Stimulated activated effector memory CD8-positive, alpha-beta T cell treated with anti-CD3 and anti-CD28 coated beads, Interleukin-12 subunit alpha, Interleukin-12 subunit beta, amount 100 ng/mL, for 72 hours (primary cell): ENCODE results near the gene TRAPPC11.
A peak's percentile ranks its signal among the peaks of the same experiment; 100 is the strongest.

Experiments
- ATAC-seq: fragments of 150-1000 bp; cut with Tn5 transposase; 2 replicates; pipeline ENCODE4 v1.10.0; 2021
- DNase-seq, 2 donors: peaks; one replicate each; pipeline ENCODE4 v3.0.0; 2021 to 2022; ENCODE audit warnings: low spot score in 2 of 2
- H3K27ac Mint-ChIP-seq: one replicate; pipeline ENCODE4 v1.8.0; 2022; ENCODE audit warnings: mild to moderate bottlenecking, mixed read lengths
- H3K36me3 Mint-ChIP-seq: one replicate; pipeline ENCODE4 v1.8.0; 2022; ENCODE audit warnings: mild to moderate bottlenecking, mixed read lengths
- H3K4me1 Mint-ChIP-seq: one replicate; pipeline ENCODE4 v1.8.0; 2022; ENCODE audit warnings: mixed read lengths
- H3K4me3 Mint-ChIP-seq: one replicate; pipeline ENCODE4 v1.8.0; 2022; ENCODE audit warnings: mild to moderate bottlenecking, mixed read lengths
- H3K9me3 Mint-ChIP-seq: one replicate; pipeline ENCODE4 v1.8.0; 2022; ENCODE audit warnings: mixed read lengths

TRAPPC11 gene

DNA sequence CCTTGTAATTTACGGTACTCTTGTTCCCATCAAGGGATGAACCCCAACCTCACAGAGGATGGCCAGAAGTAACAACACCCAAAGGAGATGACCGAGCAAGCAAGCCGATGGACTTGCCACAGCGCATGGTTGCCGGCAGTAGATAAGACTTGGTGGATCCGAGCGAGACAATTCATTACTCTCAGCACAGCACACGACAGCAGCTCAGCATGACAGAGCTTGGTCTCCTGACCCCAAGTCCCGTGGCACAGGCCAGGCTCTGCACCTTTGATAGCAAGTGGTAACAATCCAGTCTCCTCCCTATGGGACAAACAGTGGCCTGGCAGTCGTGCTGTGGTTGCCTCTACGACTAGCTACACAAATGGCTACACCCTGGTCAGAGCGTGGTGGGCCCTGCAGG, 26.4 kb upstream of the TRAPPC11 start:
- no peaks in the 10 kb centered on the region for H3K9me3 Mint-ChIP-seq
- peak overlapping the region; percentile 13 for H3K27ac Mint-ChIP-seq
- DNase-seq, result no peak
- H3K4me3 Mint-ChIP-seq, result no peak overlapping the region
- ATAC-seq, result no peak
- no peaks in the 10 kb centered on the region for H3K36me3 Mint-ChIP-seq
- H3K4me1 Mint-ChIP-seq, result peaks cover 12% of the 10 kb centered on the region

DNA sequence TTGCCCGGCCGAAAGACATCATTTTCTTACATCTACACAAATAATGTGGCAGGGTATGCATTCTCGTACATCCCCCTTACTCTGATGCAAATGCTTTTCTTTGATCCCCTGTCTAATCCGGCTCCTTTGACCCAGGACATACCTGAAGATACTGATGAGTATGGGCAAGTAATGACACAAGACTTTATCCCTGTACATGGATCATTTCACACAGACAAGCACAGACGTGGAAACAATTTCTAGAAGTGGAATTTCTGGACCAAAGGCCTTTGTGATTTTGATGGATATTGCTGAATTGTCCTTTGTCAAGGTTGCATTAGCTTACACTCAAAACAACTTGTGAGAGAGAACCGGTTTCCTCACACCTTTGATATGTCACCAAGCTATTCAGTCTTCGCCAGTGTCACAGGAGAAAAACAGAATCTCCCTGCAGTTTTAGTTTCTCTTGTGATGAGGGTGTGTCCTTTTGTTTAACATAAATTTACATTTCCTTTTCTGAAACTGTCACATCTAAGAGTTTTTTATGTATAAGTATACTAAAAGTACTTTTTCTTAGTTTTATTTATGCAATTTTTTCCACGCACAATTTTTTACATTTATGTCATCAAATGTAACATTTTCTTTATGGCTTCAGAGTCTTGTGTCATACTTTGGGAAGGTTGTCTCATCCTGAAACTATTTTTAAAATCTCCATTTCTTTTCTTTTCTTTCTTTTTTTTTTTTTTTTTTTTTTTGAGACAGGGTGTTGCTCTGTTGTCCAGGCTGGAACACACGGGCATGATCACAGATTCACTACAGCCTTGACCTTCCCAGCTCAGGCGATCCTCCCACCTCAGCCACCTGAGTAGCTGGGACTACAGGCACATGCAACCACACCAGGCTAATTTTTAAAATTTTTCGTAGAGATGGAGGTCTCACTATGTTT, 25.4 kb upstream of the TRAPPC11 start:
- ATAC-seq, result no peak
- no peak overlapping the region for H3K4me3 Mint-ChIP-seq
- H3K27ac Mint-ChIP-seq, result no peak overlapping the region

DNA sequence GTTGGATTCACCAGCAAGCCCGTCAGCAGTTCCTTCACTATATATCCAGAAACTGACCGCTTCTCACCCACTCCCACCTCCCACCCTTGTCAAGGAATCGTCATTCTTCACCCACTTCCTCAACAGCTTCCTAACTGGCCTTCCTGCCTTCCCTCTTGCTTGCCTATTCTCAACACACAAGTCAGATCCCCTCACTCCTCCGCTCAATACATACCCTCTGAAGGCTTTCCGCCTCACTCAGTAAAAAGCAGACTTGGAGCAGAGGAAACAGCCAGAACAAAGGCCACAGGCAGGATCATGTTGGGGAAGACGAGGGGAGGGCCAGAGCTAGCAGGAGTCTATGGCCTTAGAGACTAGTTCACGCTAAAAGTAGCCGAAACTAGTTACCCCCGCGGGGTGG, 23.8 kb upstream of the TRAPPC11 start:
- ATAC-seq (no peak), DNase-seq (no peak)
- no peak overlapping the region for H3K4me3 Mint-ChIP-seq
- no peaks in the 10 kb centered on the region for H3K36me3 Mint-ChIP-seq
- H3K9me3 Mint-ChIP-seq, result no peaks in the 10 kb centered on the region
- H3K27ac Mint-ChIP-seq, result no peak overlapping the region
- peaks cover 12% of the 10 kb centered on the region for H3K4me1 Mint-ChIP-seq

More for the DNA sequence above, 25.4 kb upstream of the TRAPPC11 start:
- H3K4me1 Mint-ChIP-seq, result peaks cover 12% of the 10 kb centered on the region
- no peak for DNase-seq
- no peaks in the 10 kb centered on the region for H3K36me3 Mint-ChIP-seq
- H3K9me3 Mint-ChIP-seq, result no peaks in the 10 kb centered on the region

DNA sequence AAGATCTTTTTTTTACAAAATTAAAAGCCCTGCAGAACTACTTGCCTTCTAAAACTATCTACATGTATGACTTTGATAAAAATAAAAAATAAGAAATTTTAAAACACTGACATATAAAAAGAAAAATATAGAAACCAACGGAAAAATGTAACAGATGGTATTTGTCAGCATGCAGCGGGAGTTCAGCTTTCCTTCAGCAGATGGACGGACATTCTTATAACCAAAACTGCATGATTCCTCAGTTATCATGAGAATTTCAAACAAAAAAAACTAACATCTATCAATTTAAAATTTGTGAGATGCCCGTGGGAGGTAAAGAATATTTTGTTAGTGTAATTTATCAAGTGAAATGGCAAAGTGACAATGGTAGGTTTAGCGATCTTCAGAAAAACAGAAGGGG, 23.4 kb upstream of the TRAPPC11 start:
- DNase-seq, result no peak
- H3K36me3 Mint-ChIP-seq, result no peaks in the 10 kb centered on the region
- H3K27ac Mint-ChIP-seq, result no peak overlapping the region
- no peaks in the 10 kb centered on the region for H3K9me3 Mint-ChIP-seq
- H3K4me3 Mint-ChIP-seq, result no peak overlapping the region
- no peak for ATAC-seq
- H3K4me1 Mint-ChIP-seq, result peaks cover 12% of the 10 kb centered on the region

DNA sequence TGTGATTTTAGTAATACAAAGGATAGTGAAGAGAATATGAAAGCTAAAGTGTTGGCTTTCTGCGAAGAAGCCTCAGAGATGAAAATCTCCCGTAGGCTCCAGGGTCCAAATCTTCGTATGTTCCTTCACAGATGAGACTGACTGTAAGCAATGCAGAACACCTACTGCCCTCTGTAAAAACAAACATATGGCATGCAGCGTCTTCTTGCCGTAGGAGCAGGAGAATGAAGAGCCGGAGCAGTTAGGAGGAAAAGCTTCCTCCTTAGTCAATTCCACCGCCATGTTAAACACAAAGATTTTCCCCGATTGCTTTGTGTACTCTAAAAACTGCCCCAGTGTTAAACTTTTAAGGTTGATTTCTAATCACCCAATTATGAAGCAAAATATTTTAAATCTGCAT, 22.6 kb upstream of the TRAPPC11 start:
- DNase-seq (no peak), ATAC-seq (no peak)
- H3K4me3 Mint-ChIP-seq, result no peak overlapping the region
- H3K36me3 Mint-ChIP-seq, result peaks cover 5% of the 10 kb centered on the region
- no peaks in the 10 kb centered on the region for H3K9me3 Mint-ChIP-seq
- peaks cover 12% of the 10 kb centered on the region for H3K4me1 Mint-ChIP-seq
- H3K27ac Mint-ChIP-seq, result no peak overlapping the region

DNA sequence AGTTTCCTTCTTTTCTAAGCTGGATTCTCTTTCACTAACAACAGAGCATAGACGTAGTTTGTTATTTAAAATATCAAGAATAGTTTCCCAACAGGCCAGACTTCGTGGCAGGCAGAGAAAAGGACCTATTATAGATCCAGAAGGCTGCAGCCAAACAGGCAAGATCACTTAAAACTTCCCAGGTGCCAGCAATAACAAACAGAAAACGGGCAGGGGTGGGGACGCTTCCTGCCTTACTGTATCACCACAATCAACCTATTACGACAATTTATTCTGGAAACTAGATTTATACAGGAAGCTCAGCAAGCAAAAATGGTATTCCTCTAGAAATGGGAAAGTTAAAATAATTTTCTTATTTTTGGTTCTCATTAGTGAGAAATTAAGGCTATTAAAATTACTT, 22.2 kb upstream of the TRAPPC11 start:
- DNase-seq (no peak), ATAC-seq (no peak)
- Mint-ChIP-seq H3K9me3 (no peaks in the 10 kb centered on the region), H3K36me3 (peaks cover 10% of the 10 kb centered on the region), H3K27ac (no peak overlapping the region), H3K4me1 (peaks cover 12% of the 10 kb centered on the region), H3K4me3 (peak overlapping the region; percentile 4)

DNA sequence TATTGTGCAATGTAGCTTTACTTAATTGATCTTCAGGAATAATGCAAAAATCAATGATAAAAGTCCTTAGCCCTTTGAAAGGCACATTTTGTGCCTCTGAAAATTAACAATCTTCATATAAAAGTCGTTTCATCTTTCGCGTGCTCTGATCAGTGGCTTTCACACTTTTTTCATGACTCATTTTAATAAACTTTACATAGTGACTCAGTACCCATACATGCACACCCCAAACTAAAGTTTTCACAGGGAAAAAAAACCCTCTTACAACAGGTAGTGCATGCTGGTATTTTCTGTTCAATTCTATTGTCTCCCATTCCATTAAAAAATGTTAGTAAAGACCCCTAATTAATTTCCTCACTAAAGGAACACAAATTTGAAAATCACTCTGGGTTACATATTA, 21.6 kb upstream of the TRAPPC11 start:
- no peak overlapping the region for H3K27ac Mint-ChIP-seq
- H3K4me1 Mint-ChIP-seq, result peaks cover 12% of the 10 kb centered on the region
- peaks cover 15% of the 10 kb centered on the region for H3K36me3 Mint-ChIP-seq
- DNase-seq (no peak), ATAC-seq (peak; percentile 89)
- H3K9me3 Mint-ChIP-seq, result no peaks in the 10 kb centered on the region
- peak overlapping the region; percentile 4 for H3K4me3 Mint-ChIP-seq

DNA sequence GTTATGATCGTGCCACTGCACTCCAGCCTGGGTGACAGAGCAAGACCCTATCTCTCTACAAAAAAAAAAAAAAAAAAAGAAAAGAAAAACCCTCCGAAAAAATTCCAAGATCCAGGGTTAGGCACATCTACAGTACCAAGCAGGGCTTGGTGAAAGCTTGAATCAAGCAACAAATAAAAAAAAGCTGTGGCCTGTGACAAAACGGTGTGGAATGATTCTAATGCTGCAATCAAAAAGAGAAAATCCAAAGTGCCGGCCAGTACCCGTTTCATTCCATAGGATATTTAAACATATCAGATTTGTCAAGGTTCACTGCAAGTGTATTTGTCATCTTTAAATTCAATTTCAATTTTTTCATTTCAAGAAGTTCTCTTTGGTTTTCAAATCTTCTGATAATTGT, 20.7 kb upstream of the TRAPPC11 start:
- no peak for DNase-seq
- no peak overlapping the region for H3K4me3 Mint-ChIP-seq
- peaks cover 25% of the 10 kb centered on the region for H3K36me3 Mint-ChIP-seq
- peaks cover 12% of the 10 kb centered on the region for H3K4me1 Mint-ChIP-seq
- no peaks in the 10 kb centered on the region for H3K9me3 Mint-ChIP-seq
- no peak for ATAC-seq
- no peak overlapping the region for H3K27ac Mint-ChIP-seq

DNA sequence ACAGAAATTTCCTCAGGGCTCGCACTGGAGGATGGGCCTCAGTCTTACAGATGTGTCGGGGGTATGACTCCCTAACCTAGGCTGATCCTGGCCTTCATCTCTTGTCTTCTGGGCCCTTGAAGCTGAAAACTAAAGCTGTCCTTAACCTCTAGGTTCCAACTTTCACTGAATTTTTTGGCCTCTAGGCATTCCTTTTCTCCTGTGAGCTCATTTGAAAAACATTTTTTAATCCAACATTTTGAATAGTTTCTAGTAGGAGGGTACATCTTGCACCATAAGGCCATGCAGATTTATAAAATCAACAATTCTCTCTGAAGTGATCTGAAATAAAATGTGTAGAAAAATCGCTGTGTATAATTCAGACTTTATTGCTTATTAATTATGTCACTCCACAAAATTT, 19.8 kb upstream of the TRAPPC11 start:
- Mint-ChIP-seq H3K4me3 (no peak overlapping the region), H3K36me3 (peaks cover 33% of the 10 kb centered on the region), H3K4me1 (peaks cover 12% of the 10 kb centered on the region), H3K27ac (no peak overlapping the region), H3K9me3 (no peaks in the 10 kb centered on the region)
- no peak for DNase-seq
- no peak for ATAC-seq

DNA sequence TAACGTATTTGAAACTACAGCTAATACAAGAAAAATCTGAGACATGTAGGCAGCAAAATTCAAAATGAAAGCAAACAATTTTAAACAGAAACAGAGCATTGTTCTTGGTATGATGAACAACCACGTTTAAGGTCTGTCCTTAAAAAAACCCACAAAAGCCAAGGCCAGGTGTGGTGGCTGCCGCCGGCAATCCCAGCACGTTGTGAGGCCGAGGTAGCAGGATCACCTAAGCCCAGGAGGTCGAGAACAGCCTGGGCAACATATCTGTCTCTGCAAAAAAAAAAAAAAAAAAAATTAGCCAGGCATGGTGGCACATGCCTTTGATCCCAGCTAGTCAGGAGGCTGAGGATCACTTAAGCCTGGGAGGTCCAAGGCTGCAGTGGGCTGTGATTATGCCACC, 13.8 kb upstream of the TRAPPC11 start:
- Mint-ChIP-seq H3K4me1 (no peaks in the 10 kb centered on the region), H3K36me3 (peaks cover 94% of the 10 kb centered on the region)
- ATAC-seq, result no peak

DNA sequence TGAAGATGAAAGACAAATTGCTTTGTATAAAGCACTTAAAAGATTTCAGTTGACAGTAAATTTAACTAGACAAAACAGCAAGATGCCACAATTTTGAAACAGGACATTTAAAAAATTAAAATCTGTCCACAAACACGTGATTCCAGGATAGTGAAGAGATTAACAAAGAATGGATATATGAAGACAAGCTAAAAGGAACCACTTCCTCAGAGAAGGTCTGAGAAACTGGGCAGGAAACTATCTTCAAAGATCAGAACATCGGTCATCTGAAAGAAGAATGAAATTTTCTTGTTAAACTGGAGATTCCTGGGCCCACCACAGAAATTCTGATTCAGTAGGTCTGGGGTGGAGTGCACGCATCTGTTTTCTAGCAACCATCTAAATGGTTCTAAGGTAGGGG, 1.5 kb upstream of the TRAPPC11 start:
- ATAC-seq (no peak), DNase-seq (no peak)
- Mint-ChIP-seq H3K4me1 (peaks cover 28% of the 10 kb centered on the region), H3K36me3 (peaks cover 39% of the 10 kb centered on the region), H3K27ac (peak overlapping the region; percentile 95), H3K4me3 (peak overlapping the region; percentile 75), H3K9me3 (no peaks in the 10 kb centered on the region)

More for the DNA sequence above, 13.8 kb upstream of the TRAPPC11 start:
- no peaks in the 10 kb centered on the region for H3K9me3 Mint-ChIP-seq
- H3K27ac Mint-ChIP-seq, result no peak overlapping the region
- DNase-seq, result no peak
- H3K4me3 Mint-ChIP-seq, result no peak overlapping the region

DNA sequence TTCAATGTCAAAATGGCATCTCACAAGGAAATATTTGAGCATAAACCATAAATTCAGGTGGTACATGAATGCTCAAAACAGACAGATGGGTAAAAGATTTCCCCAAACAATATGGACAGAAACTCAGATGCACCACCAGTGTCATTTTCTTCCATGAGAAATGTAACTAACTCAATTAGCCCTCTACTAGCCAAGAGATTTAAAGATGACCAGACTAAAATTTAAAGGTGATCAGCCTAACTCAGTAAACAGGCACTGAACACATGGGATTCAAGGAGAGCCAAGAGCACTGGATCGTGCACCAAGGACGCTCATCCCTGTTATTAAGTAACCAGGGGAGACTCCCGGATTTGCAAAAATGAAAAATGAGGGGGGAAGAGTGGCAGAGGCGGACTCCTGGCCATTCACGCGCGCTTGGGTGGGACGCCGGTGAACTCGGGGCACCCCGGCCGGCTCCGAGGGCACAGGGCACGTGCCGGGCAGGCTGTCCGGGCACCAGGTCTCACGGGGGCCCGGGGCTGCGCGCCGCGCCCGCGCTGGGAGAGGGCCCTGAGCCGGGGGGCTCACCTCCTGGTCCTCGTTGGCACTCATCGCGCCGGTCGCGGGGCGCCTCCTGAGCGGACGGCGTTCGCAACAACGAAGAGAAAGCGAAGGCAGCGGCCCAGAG, 598 bp upstream of the TRAPPC11 start:
- peak overlapping the region; percentile 95 for H3K27ac Mint-ChIP-seq
- no peak for ATAC-seq
- peak; percentile 28 to 74 for DNase-seq
- peak overlapping the region; percentile 75 for H3K4me3 Mint-ChIP-seq
- H3K4me1 Mint-ChIP-seq, result peaks cover 28% of the 10 kb centered on the region
- no peaks in the 10 kb centered on the region for H3K9me3 Mint-ChIP-seq
- H3K36me3 Mint-ChIP-seq, result peaks cover 30% of the 10 kb centered on the region

DNA sequence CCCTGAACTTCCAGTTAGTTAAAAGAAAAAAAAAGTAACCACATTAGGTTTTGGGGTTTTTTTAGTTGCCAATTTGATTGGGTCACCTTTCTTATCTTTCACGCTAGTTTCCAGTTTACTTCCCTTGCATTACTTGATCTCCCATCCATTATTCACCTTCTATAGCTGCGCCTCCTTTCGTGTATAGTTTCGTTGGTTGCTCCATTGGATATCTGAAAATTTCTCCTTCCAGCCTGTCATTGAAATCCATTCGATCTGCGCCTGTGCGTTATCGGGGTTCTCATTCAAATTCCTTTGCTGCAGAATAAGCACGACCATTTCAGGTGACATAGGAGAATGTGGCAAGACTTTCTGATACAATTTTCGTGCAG, 764 bp downstream of the TRAPPC11 start:
- DNase-seq, result no peak
- Mint-ChIP-seq H3K36me3 (peaks cover 20% of the 10 kb centered on the region), H3K27ac (peak overlapping the region; percentile 95), H3K9me3 (no peaks in the 10 kb centered on the region), H3K4me3 (peak overlapping the region; percentile 75), H3K4me1 (peaks cover 34% of the 10 kb centered on the region)
- ATAC-seq, result no peak

DNA sequence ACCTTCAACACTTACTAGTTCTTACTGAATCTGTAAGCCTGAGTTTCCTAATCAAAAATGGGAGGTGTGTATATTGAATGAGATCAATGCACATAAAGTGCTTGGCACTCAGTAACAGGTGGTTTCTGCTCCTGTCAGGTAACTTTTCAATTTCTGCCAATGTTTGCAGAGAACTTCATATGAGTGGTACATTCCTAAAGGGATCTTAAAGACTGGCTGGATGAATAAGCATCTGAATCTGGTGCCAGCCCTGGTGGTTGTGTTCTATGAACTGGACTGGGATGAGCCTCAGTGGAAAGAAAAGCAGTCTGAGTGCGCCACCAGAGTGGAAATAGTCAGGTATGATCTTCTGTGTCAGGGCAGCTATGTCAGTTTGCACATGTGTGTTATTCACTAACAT, 7.0 kb downstream of the TRAPPC11 start:
- Mint-ChIP-seq H3K4me1 (peaks cover 12% of the 10 kb centered on the region), H3K4me3 (no peak overlapping the region), H3K27ac (no peak overlapping the region), H3K9me3 (no peaks in the 10 kb centered on the region), H3K36me3 (peaks cover 66% of the 10 kb centered on the region)
- no peak for ATAC-seq
- DNase-seq, result no peak

DNA sequence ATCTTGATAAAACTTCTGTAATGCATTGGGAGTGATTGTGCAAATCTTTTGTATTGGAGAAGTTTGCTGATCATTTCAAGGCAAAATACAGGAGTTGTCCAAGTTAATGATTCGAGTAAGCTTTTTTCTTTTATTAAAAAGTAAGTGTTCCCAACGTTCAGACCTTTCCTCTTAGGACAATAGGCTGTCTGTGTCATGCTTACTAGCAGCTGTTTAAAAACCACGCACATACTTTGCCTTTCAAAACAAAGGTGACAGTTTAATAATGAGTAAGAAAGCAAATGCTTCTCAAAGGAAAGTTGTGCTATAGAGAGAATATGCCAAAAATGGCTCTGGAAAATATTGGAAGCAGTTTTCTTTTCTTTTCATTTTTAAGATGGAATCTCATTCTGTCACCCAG, 11.2 kb downstream of the TRAPPC11 start:
- Mint-ChIP-seq H3K4me1 (peaks cover 9% of the 10 kb centered on the region), H3K36me3 (peaks cover 98% of the 10 kb centered on the region), H3K9me3 (no peaks in the 10 kb centered on the region), H3K27ac (no peak overlapping the region), H3K4me3 (no peak overlapping the region)
- DNase-seq (no peak), ATAC-seq (no peak)

DNA sequence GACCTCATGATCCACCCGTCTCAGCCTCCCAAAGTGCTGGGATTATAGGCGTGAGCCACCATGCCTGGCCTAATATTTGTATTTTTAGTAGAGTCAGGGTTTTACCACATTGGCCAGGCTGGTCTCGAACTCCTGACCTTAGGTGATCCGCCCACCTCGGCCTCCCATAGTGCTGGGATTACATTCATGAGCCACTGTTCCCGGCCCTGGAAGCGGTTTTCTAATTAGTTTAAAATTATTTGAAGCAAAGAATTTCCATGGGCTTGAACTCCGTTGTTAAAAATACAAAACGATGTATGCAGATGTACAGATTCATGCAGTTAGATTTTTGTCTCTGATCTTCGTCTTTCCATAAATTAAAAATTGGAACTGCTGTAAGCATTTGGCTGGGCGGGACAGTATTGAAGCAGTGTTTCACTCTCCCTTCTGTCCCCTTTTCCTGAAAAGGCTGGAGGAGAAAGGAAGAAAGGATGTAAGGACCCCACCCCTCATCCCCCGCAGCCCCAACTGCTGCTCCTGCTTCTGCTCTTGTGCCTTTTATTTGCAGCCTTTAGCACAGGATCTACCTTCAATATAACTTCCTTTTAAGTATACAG, 12.0 kb downstream of the TRAPPC11 start:
- Mint-ChIP-seq H3K9me3 (no peaks in the 10 kb centered on the region), H3K27ac (no peak overlapping the region), H3K36me3 (peaks cover 98% of the 10 kb centered on the region), H3K4me3 (no peak overlapping the region), H3K4me1 (peaks cover 5% of the 10 kb centered on the region)
- ATAC-seq (no peak), DNase-seq (no peak)
